ENCODE results near the gene PTGER2. TPM values are rescaled to one million over a fixed set of nuclear protein-coding genes. Genes with fewer than 3 reads are reported as not detected.

Gene PTGER2
- total RNA-seq, 1 experiment from 2014 or later: 0.57 TPM

DNA sequence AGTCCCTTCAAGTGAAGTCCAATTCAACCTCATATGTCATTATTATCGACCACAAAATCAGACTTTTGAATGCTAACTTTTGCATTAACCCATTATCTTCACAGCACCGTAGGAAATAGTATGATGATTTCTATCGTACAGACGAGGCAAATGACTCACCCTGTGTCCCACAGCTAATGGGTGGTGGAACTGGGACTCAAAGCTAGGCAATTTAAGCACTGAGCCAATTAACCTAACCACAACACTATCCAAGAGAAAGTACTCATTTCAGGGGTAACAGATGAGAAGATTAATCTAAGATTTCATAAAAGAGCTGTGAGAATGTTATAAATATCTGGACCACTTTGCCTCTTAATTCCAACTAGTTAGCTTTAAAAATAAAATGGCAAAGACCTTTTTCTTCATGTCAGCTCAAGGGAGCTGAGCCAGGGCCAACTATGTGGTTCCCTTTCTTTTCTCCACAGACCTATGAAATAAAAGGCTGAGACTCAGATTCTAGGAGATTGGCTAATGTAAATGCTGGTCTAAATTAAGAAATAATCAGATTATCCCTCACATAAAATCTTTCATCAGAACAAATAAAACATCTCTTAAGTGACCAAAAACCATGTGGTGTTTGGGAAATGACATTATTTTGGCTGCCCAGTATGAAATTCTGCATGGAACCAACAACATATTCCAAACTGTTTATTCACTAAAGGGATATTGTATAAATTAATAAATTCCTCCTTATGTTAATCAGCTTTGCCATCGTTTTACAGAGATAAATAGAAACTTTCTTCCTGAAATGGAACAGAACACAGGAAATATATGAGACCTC, 4.9 kb downstream of the PTGER2 start (continued):
- TF ChIP-seq ZBTB33 (IDR thresholded peaks at IDR 0.05; ENCODE audit: extremely low read depth, insufficient replicate concordance, low read length) (no peak), POLR2A (IDR thresholded peaks at IDR 0.05; ENCODE audit: borderline replicate concordance, extremely low read depth, insufficient read depth, insufficient read length) (no peak), FOSL1 (IDR thresholded peaks at IDR 0.05; ENCODE audit: low read depth) (no peak), YY1 (IDR thresholded peaks at IDR 0.05; ENCODE audit: extremely low read depth, insufficient replicate concordance, low read depth, low read length) (no peak), ZFX (IDR thresholded peaks at IDR 0.05) (no peak), POLR2AphosphoS5 (IDR thresholded peaks at IDR 0.05; ENCODE audit: low read depth, low read length) (no peak), TCF7L2 (IDR thresholded peaks at IDR 0.05; ENCODE audit: borderline replicate concordance, extremely low read depth, insufficient read depth, insufficient read length) (no peak), ZNF274 (IDR thresholded peaks at IDR 0.05; ENCODE audit: low read depth, low read length) (no peak)
- TF ChIP-seq, protein P1, sequence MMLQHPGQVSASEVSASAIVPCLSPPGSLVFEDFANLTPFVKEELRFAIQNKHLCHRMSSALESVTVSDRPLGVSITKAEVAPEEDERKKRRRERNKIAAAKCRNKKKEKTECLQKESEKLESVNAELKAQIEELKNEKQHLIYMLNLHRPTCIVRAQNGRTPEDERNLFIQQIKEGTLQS (IDR thresholded peaks at IDR 0.05): no peak

DNA sequence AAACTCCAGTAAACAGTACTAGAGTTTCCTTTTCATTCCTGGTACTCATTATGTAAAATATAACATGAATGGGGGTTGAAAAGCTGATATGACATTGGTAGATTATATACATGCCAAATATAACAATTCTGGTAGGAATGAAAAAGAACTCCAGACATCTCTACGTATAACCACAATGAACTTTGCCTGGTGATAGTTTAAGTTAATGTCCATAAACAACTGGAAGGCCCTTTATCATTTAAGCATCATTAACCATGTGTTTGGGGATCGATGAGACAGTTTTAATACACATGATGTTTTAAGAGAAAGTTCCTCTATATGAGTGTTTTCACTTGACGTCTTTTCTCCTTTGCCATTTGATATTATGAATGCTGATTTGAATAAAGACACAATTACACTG, 5.8 kb downstream of the PTGER2 start:
- RAD21 ChIA-PET (ENCODE audit: low non-redundant PET in 1 of 2, low total read pairs in 2 of 2, uncharacterized antibody in 2 of 2, unreplicated experiment in 2 of 2): no interaction called here
- Histone ChIP-seq H3K9me2 (ENCODE audit: insufficient read depth) (no peaks in the 10 kb centered on the region), H3K36me3 (ENCODE audit: control insufficient read depth in 1 of 2, insufficient read depth in 2 of 2, low read length in 2 of 2) (no peaks in the 10 kb centered on the region), H4K20me1 (ENCODE audit: insufficient read depth) (no peaks in the 10 kb centered on the region), H3K9me3 (ENCODE audit: control insufficient read depth in 1 of 2, insufficient read depth in 1 of 2, low read depth in 1 of 2, low read length in 2 of 2) (no peaks in the 10 kb centered on the region), H2AFZ (ENCODE audit: low read depth, low read length, poor library complexity, severe bottlenecking) (no peak overlapping the region), H3K79me2 (ENCODE audit: insufficient read depth, low read length) (no peaks in the 10 kb centered on the region), H3K4me1 (ENCODE audit: control insufficient read depth in 1 of 2, insufficient read depth in 2 of 2, low read length in 2 of 2) (no peaks in the 10 kb centered on the region), H3K27me3 (ENCODE audit: insufficient read depth, low read length) (no peaks in the 10 kb centered on the region), H3K4me3 (replicated peaks in 1 of 2; ENCODE audit: low read depth in 1 of 2, low read length in 2 of 2) (no peak overlapping the region), H3K27ac (ENCODE audit: low read depth, low read length) (no peak overlapping the region), H3K4me2 (ENCODE audit: low read length) (no peak overlapping the region), H3K9ac (ENCODE audit: low read length) (no peak overlapping the region)
- ATAC-seq (no peak), DNase-seq (ENCODE audit: low read depth, low spot score) (no peak)
- no peak for TF ChIP-seq YY1 (IDR thresholded peaks at IDR 0.05; ENCODE audit: extremely low read depth, insufficient replicate concordance, low read depth, low read length)
- TF ChIP-seq, protein P2, sequence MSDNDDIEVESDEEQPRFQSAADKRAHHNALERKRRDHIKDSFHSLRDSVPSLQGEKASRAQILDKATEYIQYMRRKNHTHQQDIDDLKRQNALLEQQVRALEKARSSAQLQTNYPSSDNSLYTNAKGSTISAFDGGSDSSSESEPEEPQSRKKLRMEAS (IDR thresholded peaks at IDR 0.05): no peak
- no peak for TF ChIP-seq CEBPB (IDR thresholded peaks at IDR 0.05; ENCODE audit: low read depth)
- no peak for TF ChIP-seq SIN3A (IDR thresholded peaks at IDR 0.05; ENCODE audit: low read depth)
- no peak for TF ChIP-seq EZH2 (IDR thresholded peaks at IDR 0.05)
- TF ChIP-seq, protein P3, sequence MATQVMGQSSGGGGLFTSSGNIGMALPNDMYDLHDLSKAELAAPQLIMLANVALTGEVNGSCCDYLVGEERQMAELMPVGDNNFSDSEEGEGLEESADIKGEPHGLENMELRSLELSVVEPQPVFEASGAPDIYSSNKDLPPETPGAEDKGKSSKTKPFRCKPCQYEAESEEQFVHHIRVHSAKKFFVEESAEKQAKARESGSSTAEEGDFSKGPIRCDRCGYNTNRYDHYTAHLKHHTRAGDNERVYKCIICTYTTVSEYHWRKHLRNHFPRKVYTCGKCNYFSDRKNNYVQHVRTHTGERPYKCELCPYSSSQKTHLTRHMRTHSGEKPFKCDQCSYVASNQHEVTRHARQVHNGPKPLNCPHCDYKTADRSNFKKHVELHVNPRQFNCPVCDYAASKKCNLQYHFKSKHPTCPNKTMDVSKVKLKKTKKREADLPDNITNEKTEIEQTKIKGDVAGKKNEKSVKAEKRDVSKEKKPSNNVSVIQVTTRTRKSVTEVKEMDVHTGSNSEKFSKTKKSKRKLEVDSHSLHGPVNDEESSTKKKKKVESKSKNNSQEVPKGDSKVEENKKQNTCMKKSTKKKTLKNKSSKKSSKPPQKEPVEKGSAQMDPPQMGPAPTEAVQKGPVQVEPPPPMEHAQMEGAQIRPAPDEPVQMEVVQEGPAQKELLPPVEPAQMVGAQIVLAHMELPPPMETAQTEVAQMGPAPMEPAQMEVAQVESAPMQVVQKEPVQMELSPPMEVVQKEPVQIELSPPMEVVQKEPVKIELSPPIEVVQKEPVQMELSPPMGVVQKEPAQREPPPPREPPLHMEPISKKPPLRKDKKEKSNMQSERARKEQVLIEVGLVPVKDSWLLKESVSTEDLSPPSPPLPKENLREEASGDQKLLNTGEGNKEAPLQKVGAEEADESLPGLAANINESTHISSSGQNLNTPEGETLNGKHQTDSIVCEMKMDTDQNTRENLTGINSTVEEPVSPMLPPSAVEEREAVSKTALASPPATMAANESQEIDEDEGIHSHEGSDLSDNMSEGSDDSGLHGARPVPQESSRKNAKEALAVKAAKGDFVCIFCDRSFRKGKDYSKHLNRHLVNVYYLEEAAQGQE (IDR thresholded peaks at IDR 0.05; ENCODE audit: low read depth): no peak
- TF ChIP-seq EZH2phosphoT487 (IDR thresholded peaks at IDR 0.05; ENCODE audit: borderline replicate concordance): no peak
- TF ChIP-seq POLR2AphosphoS5 (IDR thresholded peaks at IDR 0.05; ENCODE audit: low read depth, low read length): no peak
- TF ChIP-seq EGR1 (IDR thresholded peaks at IDR 0.05; ENCODE audit: low read depth): no peak
- no peak for TF ChIP-seq POLR2A (IDR thresholded peaks at IDR 0.05; ENCODE audit: borderline replicate concordance, extremely low read depth, insufficient read depth, insufficient read length)
- no peak for TF ChIP-seq ZNF274 (IDR thresholded peaks at IDR 0.05; ENCODE audit: low read depth, low read length)
- BruUV-seq (replicated peaks): no TSS peak
- intact Hi-C loops (cut with micrococcal nuclease): no loop called here
- CTCF ChIA-PET: no interaction called here
- POLR2A ChIA-PET: no interaction called here
